HG02571 (cell line): ENCODE measurements around the gene TAS2R39.

Source experiments
- ATAC-seq: cut with Tn5 transposase; IDR thresholded peaks from one replicate; pipeline ENCODE4 v1.9.1; 2021; ENCODE audit warnings: mild to moderate bottlenecking, moderate library complexity; ENCODE audit not compliant: unreplicated experiment

Gene TAS2R39

DNA sequence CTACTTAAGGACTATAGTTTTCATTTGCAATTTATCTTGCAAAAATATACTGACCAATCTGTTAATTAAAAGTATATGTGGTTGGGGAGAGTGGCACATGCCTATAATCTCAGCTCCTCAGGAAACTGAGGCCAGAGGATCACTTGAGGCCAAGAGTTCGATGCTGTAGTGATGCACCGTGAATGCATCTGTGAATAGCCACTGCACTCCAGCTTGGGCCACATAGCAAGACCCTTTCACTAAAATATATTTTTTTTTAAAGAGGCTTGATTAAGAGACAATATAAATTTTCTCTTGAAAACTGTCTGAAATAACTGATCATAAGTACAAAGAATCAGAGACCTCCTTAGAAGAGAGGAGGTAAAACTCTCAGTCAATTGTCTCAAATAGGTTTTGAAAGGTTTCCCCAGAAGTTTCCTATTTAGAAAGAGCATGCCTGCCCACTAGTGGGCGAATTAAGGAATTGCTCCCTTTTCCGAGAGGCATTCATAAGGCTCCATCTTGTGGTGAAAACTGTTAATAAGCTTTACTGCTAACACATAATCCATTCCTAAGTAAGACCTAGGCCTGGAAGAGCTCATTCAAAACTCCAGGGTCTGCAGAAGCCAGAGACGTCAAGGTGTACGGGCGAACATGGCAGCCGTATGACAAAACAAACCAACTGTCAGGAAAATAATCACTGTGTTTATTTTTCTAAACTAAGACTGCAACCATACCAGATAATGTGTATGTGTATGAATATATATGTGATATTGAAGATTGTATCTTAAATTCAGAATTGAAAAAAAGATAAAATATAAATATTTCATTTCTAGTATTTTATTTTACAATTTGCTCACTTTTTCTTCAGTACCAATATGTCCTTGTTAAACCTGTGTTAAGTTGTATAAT is 31.8 kb downstream of the TAS2R39 start:
- ATAC-seq, result peak; percentile 83

DNA sequence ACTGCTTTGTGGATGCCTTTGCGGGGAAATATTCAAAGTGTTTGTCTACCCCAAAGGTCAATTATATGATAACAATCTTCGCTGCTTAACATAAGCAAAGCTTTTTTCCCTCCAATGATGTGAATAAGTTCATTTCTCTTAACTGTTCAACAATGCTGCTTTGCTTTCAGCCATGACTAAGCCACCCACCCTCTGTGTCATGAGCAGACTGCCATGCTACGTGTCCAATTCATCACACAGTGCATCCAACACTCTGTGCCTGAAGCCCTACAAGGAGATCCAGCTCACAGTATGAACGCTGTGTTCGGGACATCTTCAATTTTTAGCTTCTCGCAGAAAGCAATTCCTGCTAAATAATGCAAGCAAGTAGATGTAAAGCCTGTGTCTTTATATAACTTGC is 32.9 kb downstream of the TAS2R39 start:
- ATAC-seq, result no peak

DNA sequence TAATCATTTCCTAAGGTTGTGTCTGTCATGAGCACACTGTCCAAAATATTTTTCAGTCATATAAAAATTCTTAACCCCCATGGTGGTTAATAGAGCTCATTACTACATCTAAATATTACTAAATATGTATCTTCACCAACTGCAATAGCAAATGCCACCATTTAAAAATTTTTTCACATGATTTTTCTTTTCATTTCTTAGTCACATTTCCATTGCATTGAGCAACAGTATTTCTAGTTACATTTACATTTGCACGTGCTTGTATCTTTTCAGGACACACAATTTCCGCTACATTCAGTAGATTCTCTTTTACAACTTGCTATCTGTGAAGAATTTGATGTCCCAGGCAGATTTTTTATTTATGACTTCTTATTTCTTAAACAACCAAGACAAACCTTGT is 33.5 kb downstream of the TAS2R39 start:
- no peak for ATAC-seq

DNA sequence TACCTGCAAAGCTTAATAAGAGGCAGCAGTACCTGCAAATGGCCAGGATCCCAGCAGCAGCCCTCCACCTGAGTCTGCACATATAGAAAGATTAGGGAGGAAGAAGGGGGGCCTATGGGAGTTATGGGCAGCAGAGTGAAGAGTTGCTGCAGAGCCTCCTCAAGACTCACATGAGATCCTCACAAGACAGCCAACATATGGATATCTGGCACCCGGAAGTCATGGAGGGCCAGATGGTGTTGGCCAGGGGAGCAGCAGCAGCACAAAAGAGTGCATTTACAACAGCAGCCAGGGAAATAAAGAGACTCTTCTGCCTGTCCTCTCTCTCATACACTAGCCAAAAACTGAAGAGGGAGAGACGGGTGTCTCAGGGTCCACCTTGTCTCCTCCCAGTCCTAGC is 34.6 kb downstream of the TAS2R39 start:
- no peak for ATAC-seq

DNA sequence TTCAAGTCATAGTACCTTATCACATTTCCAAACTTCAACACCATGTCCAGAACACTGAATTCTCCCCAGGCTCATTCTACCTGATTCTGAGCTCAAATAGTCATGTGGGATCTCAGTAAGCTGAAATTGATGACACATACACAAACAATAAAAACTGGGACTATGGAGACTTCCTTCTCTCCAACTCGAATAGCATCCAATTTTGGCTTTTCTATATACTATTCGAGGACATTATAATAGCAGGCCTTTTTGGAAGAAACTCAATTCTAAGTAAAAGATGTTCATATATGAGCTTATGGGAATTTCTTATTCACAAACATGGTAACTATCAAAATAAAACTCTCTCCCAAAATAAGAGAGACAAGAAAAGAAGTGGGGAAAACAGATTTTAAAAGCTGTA is 38.1 kb downstream of the TAS2R39 start:
- no peak for ATAC-seq

DNA sequence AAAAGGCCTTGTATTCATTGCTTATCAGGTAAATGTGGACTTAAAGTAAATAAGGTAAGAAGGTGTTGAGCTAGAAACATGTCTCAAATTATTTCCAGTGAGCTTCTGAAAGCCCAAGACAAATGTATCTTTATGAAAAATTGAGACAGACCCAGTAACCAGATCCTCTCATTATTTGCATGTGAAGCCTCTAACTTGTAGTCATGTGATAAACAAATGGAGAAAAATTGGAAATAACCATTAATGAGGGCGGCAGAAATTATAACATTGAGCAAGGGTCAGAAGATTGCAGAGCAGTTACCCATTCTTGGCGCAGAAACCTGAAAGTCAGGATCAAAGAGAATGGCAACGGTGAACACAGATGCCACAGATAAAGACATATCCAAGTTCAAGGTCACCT is 38.5 kb downstream of the TAS2R39 start, which contains the start of gene TAS2R40:
Gene TAS2R40, plus strand, starts transcription at position 301 of the 400 bp plus-strand sequence. Its CDS starts 42 bp downstream, at position 343.
- no peak for ATAC-seq

DNA sequence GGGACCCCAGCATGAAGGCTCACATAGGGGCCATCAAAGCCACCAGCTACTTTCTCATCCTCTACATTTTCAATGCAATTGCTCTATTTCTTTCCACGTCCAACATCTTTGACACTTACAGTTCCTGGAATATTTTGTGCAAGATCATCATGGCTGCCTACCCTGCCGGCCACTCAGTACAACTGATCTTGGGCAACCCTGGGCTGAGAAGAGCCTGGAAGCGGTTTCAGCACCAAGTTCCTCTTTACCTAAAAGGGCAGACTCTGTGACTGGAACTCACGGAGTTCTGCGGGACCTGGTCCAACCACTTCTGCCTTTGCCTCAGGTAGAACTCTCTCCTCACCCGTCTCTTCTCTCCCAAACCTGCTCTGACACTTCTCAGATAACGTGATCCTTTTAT is 39.6 kb downstream of the TAS2R39 start:
- ATAC-seq, result no peak

DNA sequence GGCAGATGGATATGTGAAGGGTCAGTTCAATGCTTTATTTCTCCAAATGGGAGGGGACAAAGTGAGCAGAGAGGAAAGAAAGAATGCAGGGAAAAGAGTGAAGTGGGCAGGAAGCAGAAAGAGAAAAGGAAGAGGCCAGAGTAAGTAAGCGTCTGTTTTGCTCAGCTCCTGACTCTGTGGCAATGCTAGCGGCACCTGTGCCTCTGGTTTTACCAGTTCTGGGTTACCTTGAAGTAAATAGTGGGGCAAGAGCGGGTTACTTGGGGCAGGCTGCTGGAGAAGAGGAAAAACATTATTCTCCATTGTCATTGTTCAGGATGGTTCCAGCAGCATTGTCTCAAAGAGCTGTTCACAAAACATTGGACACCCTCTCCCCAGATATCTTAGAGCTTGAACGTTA is 40.6 kb downstream of the TAS2R39 start:
- no peak for ATAC-seq

DNA sequence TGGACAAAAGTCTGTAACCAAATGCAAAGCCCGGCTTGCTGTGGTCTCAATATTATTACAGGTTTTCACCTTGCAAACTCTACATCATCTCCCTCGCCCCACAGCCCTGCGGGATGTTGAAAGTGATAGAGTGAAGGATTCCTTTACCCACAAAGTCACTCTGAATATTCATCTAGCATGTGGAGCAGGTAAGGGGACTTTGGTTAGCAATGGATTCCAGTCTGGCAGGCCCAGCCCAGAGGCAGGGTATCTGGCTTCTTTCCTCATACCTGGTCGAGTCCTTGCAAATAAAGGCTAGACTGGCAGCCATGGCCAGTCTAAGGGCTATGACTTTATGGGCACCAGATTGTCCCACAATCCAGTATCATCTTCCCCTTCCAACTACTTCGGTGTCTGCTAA is 41.8 kb downstream of the TAS2R39 start:
- no peak for ATAC-seq

DNA sequence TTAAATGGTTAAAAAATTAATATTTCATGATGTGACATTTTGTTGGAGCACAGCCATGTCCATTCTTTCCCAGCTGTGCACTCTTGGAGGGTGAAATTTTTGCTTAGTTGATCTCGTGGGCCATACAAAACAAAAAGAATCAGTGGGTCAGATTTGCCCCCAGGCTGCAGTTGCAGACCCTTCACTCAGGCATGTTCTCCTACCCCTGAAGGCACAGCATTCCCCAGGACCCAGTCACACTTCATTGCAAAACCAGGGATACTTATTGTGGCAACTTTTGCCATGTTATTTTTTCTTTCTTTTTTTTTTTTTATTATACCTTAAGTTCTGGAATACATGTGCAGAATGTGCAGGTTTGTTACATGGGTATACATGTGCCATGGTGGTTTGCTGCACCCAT is 44.6 kb downstream of the TAS2R39 start:
- ATAC-seq, result no peak

DNA sequence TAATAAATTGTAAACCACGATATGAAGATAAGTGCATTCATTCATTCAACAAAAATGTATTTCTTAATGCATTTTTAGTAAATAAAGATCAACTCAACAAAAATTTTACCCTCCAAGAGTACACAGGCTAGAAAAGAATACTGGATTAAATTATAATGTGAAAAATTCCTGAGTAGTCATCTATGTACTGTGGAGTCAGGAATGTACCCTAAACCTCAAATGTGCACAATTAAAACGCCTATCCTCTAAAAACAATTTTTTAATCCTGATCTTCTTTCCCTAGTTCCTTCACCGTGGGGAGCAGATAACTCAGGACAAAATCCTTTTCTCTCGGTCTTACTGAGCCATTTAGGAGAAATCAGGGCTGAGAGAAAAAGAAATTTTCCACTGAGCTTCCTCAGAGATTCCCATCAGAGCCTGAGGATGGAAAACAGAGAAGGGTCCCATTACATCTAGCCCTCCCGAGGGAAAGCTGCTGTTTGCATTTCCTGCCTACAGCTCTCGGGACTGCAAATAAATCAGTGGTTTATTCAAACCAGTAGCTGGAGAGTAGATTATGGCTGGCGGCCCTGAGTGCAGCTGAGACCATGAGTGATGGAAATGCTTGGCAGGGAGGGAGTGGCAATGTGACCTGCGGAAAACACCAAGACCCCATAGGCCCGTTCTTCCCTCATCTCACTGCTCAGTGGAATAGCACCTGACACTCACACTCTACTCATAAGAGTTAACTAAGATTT is 46.0 kb downstream of the TAS2R39 start:
- no peak for ATAC-seq

DNA sequence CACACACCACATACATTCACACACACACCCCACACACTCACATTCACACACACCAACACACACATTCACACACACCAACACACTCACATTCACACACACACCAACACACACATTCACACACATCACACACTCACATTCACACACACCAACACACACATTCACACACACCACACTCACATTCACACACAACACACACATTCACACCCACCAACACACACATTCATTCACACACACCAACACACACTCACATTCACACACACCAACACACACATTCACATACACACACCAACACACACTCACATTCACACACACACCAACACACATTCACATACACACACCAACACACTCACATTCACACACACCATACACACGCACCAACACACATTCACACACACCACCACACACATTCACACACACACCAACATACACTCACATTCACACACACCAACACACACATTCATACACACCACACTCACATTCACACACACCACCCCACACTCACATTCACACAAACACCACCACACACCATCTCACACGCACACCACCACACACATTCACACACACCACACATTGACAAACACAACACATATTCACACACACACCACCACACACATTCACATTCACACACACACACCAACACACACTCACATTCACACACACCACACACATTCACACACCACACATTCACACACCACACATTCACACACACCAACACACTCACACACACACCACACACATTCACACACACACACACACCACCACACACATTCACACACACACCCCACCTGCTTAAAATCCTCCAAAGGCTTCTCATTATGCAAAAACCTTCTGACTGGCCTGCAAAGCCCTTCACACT is 47.6 kb downstream of the TAS2R39 start:
- no peak for ATAC-seq
